AG04450 (cell line): ENCODE measurements around the gene RTF2. TPM values are rescaled to one million over a fixed set of nuclear protein-coding genes. Genes with fewer than 3 reads are reported as not detected.
"Not testable (repeated sequence)": the region's sequence is repeated elsewhere in the genome, so short reads cannot be mapped to it uniquely, and the experiment has no call there.

Source experiments
- CTCF ChIA-PET: fragments of 300-600, 350-600 bp; formaldehyde crosslinking; extraction: SDS; loops from one replicate; lab custom pipeline; 2022; ENCODE audit warnings: antibody characterized with exemption, inconsistent platforms; lab: Charles Lee
- POLR2A ChIA-PET: fragments of 350-600 bp; formaldehyde crosslinking; extraction: SDS; loops from one replicate; lab custom pipeline; 2021; ENCODE audit warnings: antibody characterized with exemption, inconsistent platforms; lab: Yijun Ruan, JAX
- DNase-seq: peaks from one replicate; pipeline ENCODE4 v3.0.0-alpha.2; 2011; ENCODE audit warnings: low read depth, low spot score
- H3K27ac ChIP-seq: one replicate; pipeline ENCODE4 v1.5.1; 2012; ENCODE audit warnings: low read depth, low read length, control low read depth
- H3K27me3 ChIP-seq: one replicate; pipeline ENCODE4 v1.6.0; 2012; ENCODE audit warnings: low read length; ENCODE audit not compliant: control insufficient read depth, insufficient read depth
- H3K4me3 ChIP-seq: 2 replicates; pipeline ENCODE4 v1.5.1; 2011; ENCODE audit warnings: mild to moderate bottlenecking, low read depth, low read length, control low read depth
- H3K9me3 ChIP-seq: 2 replicates; pipeline ENCODE4 v1.5.1; 2012; ENCODE audit warnings: low read length; ENCODE audit not compliant: control insufficient read depth, insufficient read depth
- polyA plus RNA-seq: library from polyadenylated mRNA; depleted of rRNA; stranded (reverse); fragments of >200 nt; gene quantifications from 2 replicates; pipeline ENCODE4 v1.2.3, GENCODE V29; 2011
- TF ChIP-seq, protein P1 (sequence below): IDR thresholded peaks from 2 replicates; pipeline ENCODE4 v1.5.1; 2011; ENCODE audit warnings: low read depth, low read length, control low read depth, inconsistent platforms

RTF2 gene
- polyA plus RNA-seq, 1 experiment: 147 TPM

DNA sequence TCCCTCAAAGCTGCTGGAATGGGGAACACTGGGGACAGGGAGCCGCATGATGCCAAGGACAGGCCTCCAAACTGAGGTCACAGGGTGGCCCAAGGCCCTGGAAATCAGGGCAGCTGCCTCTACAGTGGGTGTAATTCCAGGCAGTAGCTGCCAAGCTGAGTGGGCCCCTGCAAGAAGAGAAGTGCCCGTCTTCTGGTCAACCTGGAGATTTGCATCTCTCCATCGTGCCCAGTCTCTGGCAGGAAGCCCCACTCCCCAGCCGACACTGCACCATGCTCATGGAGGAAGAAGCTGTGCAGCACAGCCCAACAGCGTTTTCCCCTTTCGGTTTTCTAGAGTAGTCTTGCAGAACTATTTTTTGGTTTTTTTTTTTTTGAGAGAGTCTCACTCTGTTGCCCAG is 53.9 kb downstream of the RTF2 start:
- H3K27ac ChIP-seq: no peak overlapping the region
- CTCF ChIA-PET: no interaction called here
- H3K27me3 ChIP-seq: no peaks in the 10 kb centered on the region
- POLR2A ChIA-PET: no interaction called here
- DNase-seq: no peak
- no peak overlapping the region for H3K4me3 ChIP-seq
- peaks cover 16% of the 10 kb centered on the region for H3K9me3 ChIP-seq
- TF ChIP-seq, protein P1, sequence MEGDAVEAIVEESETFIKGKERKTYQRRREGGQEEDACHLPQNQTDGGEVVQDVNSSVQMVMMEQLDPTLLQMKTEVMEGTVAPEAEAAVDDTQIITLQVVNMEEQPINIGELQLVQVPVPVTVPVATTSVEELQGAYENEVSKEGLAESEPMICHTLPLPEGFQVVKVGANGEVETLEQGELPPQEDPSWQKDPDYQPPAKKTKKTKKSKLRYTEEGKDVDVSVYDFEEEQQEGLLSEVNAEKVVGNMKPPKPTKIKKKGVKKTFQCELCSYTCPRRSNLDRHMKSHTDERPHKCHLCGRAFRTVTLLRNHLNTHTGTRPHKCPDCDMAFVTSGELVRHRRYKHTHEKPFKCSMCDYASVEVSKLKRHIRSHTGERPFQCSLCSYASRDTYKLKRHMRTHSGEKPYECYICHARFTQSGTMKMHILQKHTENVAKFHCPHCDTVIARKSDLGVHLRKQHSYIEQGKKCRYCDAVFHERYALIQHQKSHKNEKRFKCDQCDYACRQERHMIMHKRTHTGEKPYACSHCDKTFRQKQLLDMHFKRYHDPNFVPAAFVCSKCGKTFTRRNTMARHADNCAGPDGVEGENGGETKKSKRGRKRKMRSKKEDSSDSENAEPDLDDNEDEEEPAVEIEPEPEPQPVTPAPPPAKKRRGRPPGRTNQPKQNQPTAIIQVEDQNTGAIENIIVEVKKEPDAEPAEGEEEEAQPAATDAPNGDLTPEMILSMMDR: no peak

GRCh38 chr20:56524444-56524843 is 56.0 kb downstream of the RTF2 start, which contains the start of gene FAM209A:
TSS of gene FAM209A (plus strand) at chr20:56524744. CDS start at chr20:56524809, 65 bp downstream.
- peaks cover 15% of the 10 kb centered on the region for H3K9me3 ChIP-seq
- H3K27me3 ChIP-seq, DNase-seq, CTCF ChIA-PET, H3K4me3 ChIP-seq, H3K27ac ChIP-seq, POLR2A ChIA-PET: not testable (repeated sequence)

GRCh38 chr20:56527521-56527920 is 59.1 kb downstream of the RTF2 start:
- POLR2A ChIA-PET: no interaction called here
- no peak overlapping the region for H3K27ac ChIP-seq
- TF ChIP-seq, protein P1: no peak
- no peaks in the 10 kb centered on the region for H3K27me3 ChIP-seq
- no peaks in the 10 kb centered on the region; the same call in 1 of the 2 replicates for H3K9me3 ChIP-seq
- DNase-seq: no peak
- no peak overlapping the region for H3K4me3 ChIP-seq
- CTCF ChIA-PET: no interaction called here

DNA sequence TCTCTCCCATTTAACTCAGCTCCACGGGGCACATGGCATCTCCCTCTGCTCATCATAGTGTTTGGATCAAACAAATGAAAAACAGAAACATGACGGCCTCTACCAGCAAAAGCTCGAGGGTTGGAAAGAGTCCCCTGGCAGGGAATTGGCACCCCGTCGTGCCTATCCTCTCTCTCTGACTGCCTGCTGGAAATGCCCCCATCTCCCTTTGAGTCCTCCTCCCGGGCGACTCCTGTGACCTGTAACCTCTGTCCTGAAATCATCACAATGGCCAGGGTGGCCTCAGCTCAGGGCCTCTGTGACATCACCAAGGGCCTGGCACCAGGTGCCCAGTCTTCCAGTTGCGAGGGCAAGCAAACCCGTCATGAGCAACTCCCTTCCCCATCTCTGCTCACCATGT is 64.5 kb downstream of the RTF2 start, which contains the start of gene FAM209B:
Gene FAM209B, plus strand, starts transcription at position 301 of the 400 bp plus-strand sequence. Its CDS starts 96 bp downstream, at position 397.
- H3K4me3 ChIP-seq, H3K27me3 ChIP-seq, H3K27ac ChIP-seq, DNase-seq, POLR2A ChIA-PET, H3K9me3 ChIP-seq: not testable (repeated sequence)
- CTCF ChIA-PET: interaction anchor here (0.6 kb wide), 1 partner anchor 17 kb away, joined by 3 read pairs; no protein-coding TSS in a partner anchor

GRCh38 chr20:56537997-56538396 is 69.6 kb downstream of the RTF2 start:
- Histone ChIP-seq H3K9me3 (no peaks in the 10 kb centered on the region), H3K27me3 (no peaks in the 10 kb centered on the region), H3K27ac (no peak overlapping the region), H3K4me3 (no peak overlapping the region)
- CTCF ChIA-PET: no interaction called here
- TF ChIP-seq, protein P1: no peak
- DNase-seq: no peak
- POLR2A ChIA-PET: no interaction called here

DNA sequence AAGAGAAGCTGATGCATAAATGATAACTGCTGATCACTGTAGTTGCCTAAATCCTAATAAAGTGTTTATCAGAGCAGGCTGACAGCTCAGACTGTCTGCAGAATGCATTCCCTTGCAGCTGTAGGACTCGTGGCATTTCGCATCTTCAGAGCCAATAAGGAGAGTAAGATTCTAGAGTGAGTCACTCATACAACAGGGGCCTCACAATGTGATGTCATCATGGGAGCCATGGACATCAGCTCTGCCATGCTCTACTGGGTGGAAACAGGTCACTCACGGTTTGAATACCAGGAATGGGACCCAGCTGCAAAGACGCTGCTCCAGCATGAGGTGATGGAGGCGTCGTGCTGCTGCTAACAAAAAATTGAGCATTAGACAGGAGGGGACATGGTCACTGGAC is 72.0 kb downstream of the RTF2 start:
- CTCF ChIA-PET: interaction anchor here (0.6 to 0.8 kb wide), 2 partner anchors 11 to 186 kb away, joined by 3 to 4 read pairs; no protein-coding TSS in a partner anchor
- no peak for DNase-seq
- POLR2A ChIA-PET: no interaction called here
- no peak overlapping the region for H3K4me3 ChIP-seq
- no peak overlapping the region for H3K27ac ChIP-seq
- no peaks in the 10 kb centered on the region for H3K27me3 ChIP-seq
- H3K9me3 ChIP-seq: no peaks in the 10 kb centered on the region
- TF ChIP-seq, protein P1: no peak
